Thyroid gland (tissue), 4 donors: ENCODE measurements around the gene ARMH1. TPM values are rescaled to one million over a fixed set of nuclear protein-coding genes. Genes with fewer than 3 reads are reported as not detected.
"Not testable (repeated sequence)": the region's sequence is repeated elsewhere in the genome, so short reads cannot be mapped to it uniquely, and the experiment has no call there.

Experiments
- DNase-seq, 2 donors: peaks; one replicate each; pipeline ENCODE4 v3.0.0-alpha.2; 2019
- H3K27ac ChIP-seq, 3 donors: fragments of 200-600 bp; sonication (generic); 1 replicate in 2 of 3; 2 replicates in 1 of 3; pipeline ENCODE4 v1.5.1; 2016 to 2019; ENCODE audit warnings: mild to moderate bottlenecking in 1 of 3, moderate library complexity in 1 of 3
- H3K27me3 ChIP-seq: fragments of 200-600 bp; sonication (generic); one replicate; pipeline ENCODE4 v1.5.1; 2019
- H3K36me3 ChIP-seq, 2 donors: fragments of 200-600 bp; sonication (generic); one replicate each; pipeline ENCODE4 v1.5.1; 2016 to 2019
- H3K4me1 ChIP-seq, 2 donors: fragments of 200-600 bp; sonication (generic); one replicate each; pipeline ENCODE4 v1.5.1; 2017 to 2019
- H3K4me3 ChIP-seq, 3 donors: fragments of 200-600 bp; sonication (generic); replicated peaks in 1 of 3; 1 replicate in 2 of 3; 2 replicates in 1 of 3; pipeline ENCODE4 v1.5.1; 2016; ENCODE audit warnings: mild to moderate bottlenecking in 1 of 3
- H3K9me3 ChIP-seq: fragments of 200-600 bp; sonication (generic); one replicate; pipeline ENCODE4 v1.5.1; 2017
- CTCF ChIP-seq, 6 experiments: fragments of 200-600 bp in 3 of 6; fragments of 450-650 bp in 3 of 6; sonication (generic) in 3 of 6; IDR thresholded peaks; one replicate each; pipeline ENCODE4 v1.5.1; 2016 to 2019; ENCODE audit warnings: antibody characterized with exemption in 6 of 6, mild to moderate bottlenecking in 2 of 6, inconsistent platforms in 1 of 6, moderate library complexity in 1 of 6
- POLR2A ChIP-seq, 2 donors: fragments of 450-650 bp; IDR thresholded peaks; one replicate each; pipeline ENCODE4 v1.6.1; 2017; ENCODE audit warnings: antibody characterized with exemption in 2 of 2, mild to moderate bottlenecking in 2 of 2, moderate library complexity in 1 of 2
- WGBS, 2 donors: methylation state at CpG; one replicate each; pipeline ENCODE4 v1.1.5; 2017; 5-methylcytosine and 5-hydroxymethylcytosine counted together
- intact Hi-C: fragments of 100-400 bp; cut with DNase I; formaldehyde crosslinking; loops from one replicate; pipeline ENCODE4 v1.15.1; 2023
- total RNA-seq, 4 donors: library from RNA; depleted of rRNA; stranded (reverse); fragments of >200 nt; gene quantifications; one replicate each; pipeline ENCODE4 v1.2.3, GENCODE V29; 2016

Gene ARMH1
- total RNA-seq, 4 donors from 2014 or later = 1.3 to 1.9 TPM; not detected in 2

GRCh38 chr1:44730741-44731512 is 56.4 kb downstream of the ARMH1 start, which contains the start of gene RNU5D-1:
RNU5D-1 (minus strand) TSS chr1:44731170.
- peak; percentile 54 to 91 (median 78) for TF ChIP-seq CTCF (IDR thresholded peaks at IDR 0.05)
- peak in 1 of 2 donors; percentile 88 for TF ChIP-seq POLR2A (IDR thresholded peaks at IDR 0.05)
- H3K27ac ChIP-seq = peak within 1 kb of the TSS; percentile 95 to 97 (median 95)
- H3K9me3 ChIP-seq = no peaks in the 10 kb centered on the region
- peaks cover 12 to 15% of the 10 kb centered on the region in 2 donors for H3K4me1 ChIP-seq
- DNase-seq = peak; percentile 93 to 97
- no peak within 1 kb of the TSS for H3K4me3 ChIP-seq
- H3K36me3 ChIP-seq = no peaks in the 10 kb centered on the region
- intact Hi-C loops = no loop called here
- 1 to 3% methylated on average over 19 of the region's 19 CpGs for whole genome bisulfite sequencing, 2 donors
- no peaks in the 10 kb centered on the region for H3K27me3 ChIP-seq

- intact Hi-C loops = no loop called here
- 30 to 45% methylated on average over 1 of the region's 1 CpG for WGBS, 2 donors
- TF ChIP-seq CTCF (IDR thresholded peaks at IDR 0.05) (no peak), POLR2A (IDR thresholded peaks at IDR 0.05) (no peak)
Observed at GRCh38 chr1:44733365-44733764, 58.9 kb downstream of the ARMH1 start.

GRCh38 chr1:44733784-44734183 is 59.3 kb downstream of the ARMH1 start:
- Histone ChIP-seq H3K4me1 (peaks cover 12 to 15% of the 10 kb centered on the region in 2 donors), H3K9me3 (no peaks in the 10 kb centered on the region), H3K27ac (peak overlapping the region in 1 of 3 donors; percentile 12), H3K4me3 (no peak overlapping the region), H3K27me3 (no peaks in the 10 kb centered on the region), H3K36me3 (no peaks in the 10 kb centered on the region)
- intact Hi-C loops = no loop called here
- TF ChIP-seq CTCF (IDR thresholded peaks at IDR 0.05) (no peak), POLR2A (IDR thresholded peaks at IDR 0.05) (no peak)
- WGBS, 2 donors = 81 to 82% methylated on average over 1 of the region's 1 CpG
- DNase-seq = no peak

More at GRCh38 chr1:44733365-44733764, 58.9 kb downstream of the ARMH1 start:
- Histone ChIP-seq H3K4me1 (peaks cover 12 to 15% of the 10 kb centered on the region in 2 donors), H3K27me3 (no peaks in the 10 kb centered on the region), H3K4me3 (no peak overlapping the region), H3K36me3 (no peaks in the 10 kb centered on the region), H3K9me3 (no peaks in the 10 kb centered on the region), H3K27ac (peak overlapping the region in 1 of 3 donors; percentile 12)
- no peak for DNase-seq

- no peak for DNase-seq
- no peak overlapping the region for H3K27ac ChIP-seq
- H3K4me3 ChIP-seq = no peak overlapping the region
- H3K4me1 ChIP-seq = peaks cover 4 to 9% of the 10 kb centered on the region in 2 donors
- intact Hi-C loops = no loop called here
- 87 to 90% methylated on average over 1 of the region's 1 CpG for WGBS, 2 donors
- H3K36me3 ChIP-seq = no peaks in the 10 kb centered on the region
- TF ChIP-seq CTCF (IDR thresholded peaks at IDR 0.05) (no peak), POLR2A (IDR thresholded peaks at IDR 0.05) (no peak)
- no peaks in the 10 kb centered on the region for H3K9me3 ChIP-seq
- no peaks in the 10 kb centered on the region for H3K27me3 ChIP-seq
Observed at GRCh38 chr1:44735992-44736391, 61.5 kb downstream of the ARMH1 start.

- intact Hi-C loops, H3K9me3 ChIP-seq, H3K36me3 ChIP-seq, H3K27me3 ChIP-seq, DNase-seq, H3K4me1 ChIP-seq: not testable (repeated sequence)
- WGBS, 2 donors = 73 to 94% methylated on average over 1 of the region's 1 CpG
- Histone ChIP-seq H3K4me3 (peak overlapping the region in 1 of 3 donors; percentile 36), H3K27ac (peak overlapping the region; percentile 62 to 95 (median 76))
Observed at GRCh38 chr1:44738953-44739306, 64.4 kb downstream of the ARMH1 start.
